ENCODE data around the gene VIPR1.

DNA sequence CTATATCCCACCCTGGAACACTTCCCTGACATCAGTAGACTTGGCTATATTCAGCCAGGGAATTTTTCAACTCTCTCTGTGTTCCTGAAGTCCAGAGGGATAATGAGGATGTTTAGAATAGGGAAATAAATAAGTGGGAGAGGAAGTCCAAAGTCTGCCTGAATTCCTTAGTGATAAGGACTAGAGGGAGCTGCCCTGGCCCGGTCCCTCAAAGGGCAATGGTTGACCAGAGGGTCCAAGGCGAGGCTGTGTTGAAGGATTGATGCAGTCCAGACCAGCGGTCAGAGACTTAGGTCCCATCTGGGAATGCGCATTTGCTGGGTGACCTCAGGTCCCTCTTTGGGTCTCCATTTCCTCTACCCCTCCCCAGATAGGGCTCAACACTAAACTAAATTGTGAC, 7.9 kb downstream of the VIPR1 start:
- TF ChIP-seq CTCF (IDR thresholded peaks at IDR 0.05; ENCODE audit: insufficient read depth, low read length, poor library complexity, severe bottlenecking) = no peak
- no peak for TF ChIP-seq EZH2phosphoT487 (conservative IDR thresholded peaks at IDR 0.05; ENCODE audit: low read length)

All from SU-DHL-6 (cell line).